GM12878 (cell line): ENCODE measurements around the gene C14orf93. TPM values are rescaled to one million over a fixed set of nuclear protein-coding genes. Genes with fewer than 3 reads are reported as not detected.

Experiments used
- ATAC-seq: fragments of 200-7000 bp; cut with Tn5 transposase; 3 replicates; pipeline ENCODE4 v1.9.1; 2020; ENCODE audit warnings: mild to moderate bottlenecking, moderate library complexity
- BruUV-seq: library from RNA; stranded (reverse); fragments of 400-500 nt; replicated peaks from 2 replicates; lab custom pipeline; 2021; lab: Mats Ljungman, UMichigan
- CTCF ChIA-PET: fragments of 300-600 bp; sonication (Branson Sonifier 250); formaldehyde crosslinking; extraction: SDS; loops from one replicate; lab custom pipeline; 2021; ENCODE audit warnings: inconsistent platforms; lab: Yijun Ruan, JAX
- POLR2A ChIA-PET: fragments of 350-600 bp; formaldehyde crosslinking; extraction: SDS; loops from one replicate; lab custom pipeline; 2021; ENCODE audit warnings: inconsistent platforms; lab: Charles Lee
- RAD21 ChIA-PET: fragments of 300-600 bp; sonication (Branson Sonifier 250); formaldehyde crosslinking; loops from one replicate; lab custom pipeline; 2023; ENCODE audit warnings: antibody characterized with exemption; ENCODE audit not compliant: unreplicated experiment; lab: Charles Lee
- SMC1A ChIA-PET: fragments of 300-600 bp; sonication (Branson Sonifier 250); formaldehyde crosslinking; loops from one replicate; lab custom pipeline; 2023; ENCODE audit not compliant: unreplicated experiment, uncharacterized antibody; lab: Charles Lee
- DNase-seq: peaks from one replicate; pipeline ENCODE4 v3.0.0-alpha.2; 2011; ENCODE audit warnings: low read depth, low spot score
- FAIRE-seq: peaks from 3 replicates; lab custom pipeline; 2011; peaks lifted over from hg19 to GRCh38; lab: Jason Lieb, UNC
- H2AFZ ChIP-seq: 2 replicates; pipeline ENCODE4 v1.6.0; 2011; ENCODE audit warnings: low read depth, low read length, control low read depth; ENCODE audit not compliant: control insufficient read depth
- H3K27ac ChIP-seq: 2 replicates; pipeline ENCODE4 v1.5.1; 2011; ENCODE audit warnings: control low read depth; ENCODE audit not compliant: control insufficient read depth, insufficient read depth
- H3K27me3 ChIP-seq, 2 experiments: replicated peaks in 1 of 2; 2 replicates each; pipeline versions ENCODE4 v1.6.0 to v1.6.1; 2011; ENCODE audit warnings: low read length in 1 of 2; ENCODE audit not compliant: control insufficient read depth in 2 of 2, insufficient read depth in 2 of 2
- H3K36me3 ChIP-seq, 2 experiments: 2 replicates each; pipeline ENCODE4 v1.5.1; 2011; ENCODE audit warnings: low read length in 1 of 2; ENCODE audit not compliant: control insufficient read depth in 2 of 2, insufficient read depth in 2 of 2
- H3K4me1 ChIP-seq: 2 replicates; pipeline ENCODE4 v1.6.1; 2011; ENCODE audit warnings: mild to moderate bottlenecking, low read length, moderate library complexity, mixed read lengths; ENCODE audit not compliant: control insufficient read depth, insufficient read depth
- H3K4me2 ChIP-seq: 2 replicates; pipeline ENCODE4 v1.6.0; 2011; ENCODE audit warnings: control low read depth; ENCODE audit not compliant: control insufficient read depth, insufficient read depth
- H3K4me3 ChIP-seq: fragments of 200-600 bp; sonication (generic); 2 replicates; pipeline ENCODE4 v1.5.1; 2016
- H3K79me2 ChIP-seq: 2 replicates; pipeline ENCODE4 v1.6.0; 2011; ENCODE audit warnings: low read length; ENCODE audit not compliant: control insufficient read depth, insufficient read depth
- H3K9ac ChIP-seq: 2 replicates; pipeline ENCODE4 v1.8.0; 2011; ENCODE audit warnings: low read length, control low read depth, mixed read lengths; ENCODE audit not compliant: control insufficient read depth, insufficient read depth
- H3K9me3 ChIP-seq: replicated peaks from 3 replicates; pipeline ENCODE4 v1.5.1; 2011; ENCODE audit warnings: mild to moderate bottlenecking, low read length; ENCODE audit not compliant: control insufficient read depth, insufficient read depth
- H4K20me1 ChIP-seq: 2 replicates; pipeline ENCODE4 v1.6.0; 2011; ENCODE audit not compliant: control insufficient read depth, insufficient read depth
- BMI1 ChIP-seq: fragments of 450-650 bp; IDR thresholded peaks from 2 replicates; pipeline ENCODE4 v1.6.1; 2016; ENCODE audit warnings: mild to moderate bottlenecking, moderate library complexity, borderline replicate concordance
- CBFB ChIP-seq: IDR thresholded peaks from 2 replicates; pipeline ENCODE4 v1.6.1; 2016; ENCODE audit warnings: antibody characterized with exemption, low read depth
- CREB1 ChIP-seq: IDR thresholded peaks from 2 replicates; pipeline ENCODE4 v1.6.1; 2012; ENCODE audit warnings: low read depth, mild to moderate bottlenecking, inconsistent platforms
- E2F4 ChIP-seq: IDR thresholded peaks from 2 replicates; pipeline ENCODE4 v1.6.1; 2012; ENCODE audit warnings: low read depth, low read length, improper control_type of control experiment
- EGR1 ChIP-seq, 2 experiments: IDR thresholded peaks; 1 replicate in 1 of 2; 2 replicates in 1 of 2; pipeline ENCODE4 v1.6.1; 2011 to 2012; ENCODE audit warnings: low read depth in 2 of 2, low read length in 2 of 2, borderline replicate concordance in 1 of 2, mild to moderate bottlenecking in 1 of 2, moderate library complexity in 1 of 2
- GATAD2B ChIP-seq: fragments of 450-650 bp; conservative IDR thresholded peaks from 2 replicates; pipeline ENCODE4 v1.6.1; 2017; ENCODE audit warnings: low read depth, mild to moderate bottlenecking, moderate library complexity
- KLF5 ChIP-seq: fragments of 450-650 bp; IDR thresholded peaks from 2 replicates; pipeline ENCODE4 v1.6.1; 2014; ENCODE audit warnings: mild to moderate bottlenecking; ENCODE audit not compliant: partially characterized antibody
- MLLT1 ChIP-seq: fragments of 450-650 bp; IDR thresholded peaks from 2 replicates; pipeline ENCODE4 v1.6.1; 2016; ENCODE audit warnings: mild to moderate bottlenecking
- NR2F1 ChIP-seq: fragments of 450-650 bp; conservative IDR thresholded peaks from 2 replicates; pipeline ENCODE4 v1.6.1; 2017; ENCODE audit warnings: mild to moderate bottlenecking
- PRDM15 ChIP-seq: fragments of 450-650 bp; formaldehyde crosslinking; IDR thresholded peaks from 2 replicates; pipeline ENCODE4 v1.4.0; 2020; ENCODE audit warnings: mild to moderate bottlenecking, moderate library complexity
- RAD51 ChIP-seq: fragments of 450-650 bp; IDR thresholded peaks from 2 replicates; pipeline ENCODE4 v1.6.1; 2016; ENCODE audit warnings: moderate library complexity, mild to moderate bottlenecking, inconsistent platforms
- SMARCA5 ChIP-seq: fragments of 450-650 bp; IDR thresholded peaks from 2 replicates; pipeline ENCODE4 v1.6.1; 2017; ENCODE audit warnings: mild to moderate bottlenecking
- SMC3 ChIP-seq: IDR thresholded peaks from 2 replicates; pipeline ENCODE4 v1.6.1; 2011; ENCODE audit warnings: low read length, improper control_type of control experiment, borderline replicate concordance
- SUPT20H ChIP-seq: IDR thresholded peaks from 2 replicates; pipeline ENCODE4 v1.6.1; 2011; ENCODE audit warnings: low read depth, mild to moderate bottlenecking, low read length, moderate library complexity, borderline replicate concordance; ENCODE audit not compliant: control insufficient read depth
- TAF1 ChIP-seq: IDR thresholded peaks from 2 replicates; pipeline ENCODE4 v1.6.1; 2011; ENCODE audit warnings: mild to moderate bottlenecking, low read depth, low read length, borderline replicate concordance
- YBX1 ChIP-seq: fragments of 450-650 bp; IDR thresholded peaks from 2 replicates; pipeline ENCODE4 v1.6.1; 2016; ENCODE audit warnings: antibody characterized with exemption
- WGBS: methylation state at CpG from one replicate; pipeline ENCODE4 v1.1.6; 2016; ENCODE audit warnings: low lambda C conversion rate; ENCODE audit not compliant: insufficient replicate concordance, insufficient coverage; ENCODE audit errors: missing lambda C conversion rate; 5-methylcytosine and 5-hydroxymethylcytosine counted together
- in situ Hi-C: fragments of 300-500 bp; cut with MboI; formaldehyde crosslinking; loops from 9 replicates; pipeline ENCODE4 v1.14.3; 2018; ENCODE audit warnings: mixed read lengths
- intact Hi-C: fragments of 100-400 bp; cut with micrococcal nuclease; formaldehyde crosslinking; loops from one replicate; pipeline ENCODE4 v1.14.2; 2022; ENCODE audit not compliant: unreplicated experiment
- polyA plus RNA-seq, 11 experiments: library from polyadenylated mRNA; depleted of rRNA in 4 of 11; unstranded in 6 of 11; stranded (reverse) in 5 of 11; fragments of >200 nt; fragmentation: Nextera tagmentation in 4 of 11; fragmentation: Illumina TruSeq in 1 of 11; extraction: Ambion mirVana in 4 of 11; extraction: Trizol in 1 of 11; gene quantifications; 1 replicate in 1 of 11; 2 replicates in 10 of 11; pipeline versions ENCODE4 v1.2.1 to v1.2.3, GENCODE V29; 2011 to 2016; ENCODE audit warnings: inconsistent platforms in 2 of 11, missing spikeins in 2 of 11, low read depth in 1 of 11
- total RNA-seq, 4 experiments: library from RNA; depleted of rRNA in 3 of 4; stranded (reverse); fragments of >200 nt in 3 of 4; fragmentation: Illumina TruSeq in 1 of 4; extraction: Trizol in 1 of 4; gene quantifications; 2 replicates each; pipeline versions ENCODE4 v1.2.1 to v1.2.3, GENCODE V29; 2013 to 2021

The C14orf93 gene
- total and polyA plus RNA-seq, 10 of the 15 experiments (the other 5 are each of a cell fraction or from before 2014, with no cell fraction given): 1.8 to 13.9 (median 10.2) TPM

- no peak for TF ChIP-seq PRDM15 (CRISPR knock-in tag)
- no peak for TF ChIP-seq YBX1
- TF ChIP-seq TAF1: no peak
- TF ChIP-seq GATAD2B: no peak
Observed at GRCh38 chr14:22972313-22972930, 37.5 kb downstream of the C14orf93 start (continued).

- no peak overlapping the region for H3K4me2 ChIP-seq
- FAIRE-seq (no peak), ATAC-seq (no peak), DNase-seq (no peak)
- intact Hi-C loops: loop anchor here (5.0 kb wide), 1 partner anchor 86 kb away; the partner anchor contains the start of gene CDH24
- RAD21 ChIA-PET: interaction anchor here (3.1 to 8.8 kb wide), 4 partner anchors 15 to 87 kb away, joined by 16 to 110 read pairs (median 18); partner anchors contain the start of genes CDH24 and PRMT5
- 7% methylated on average over 1 of the region's 1 CpG for WGBS
- H4K20me1 ChIP-seq: no peaks in the 10 kb centered on the region
- CTCF ChIA-PET: interaction anchor here (0.6 to 13.2 kb wide), 12 partner anchors 8 to 100 kb away, joined by 3 to 370 read pairs (median 19); partner anchors contain the start of genes AJUBA, HAUS4 and PRMT5
- no peak overlapping the region for H3K9ac ChIP-seq
- BruUV-seq: no TSS peak
- in situ Hi-C loops: no loop called here
- no peak overlapping the region for H3K4me3 ChIP-seq
- POLR2A ChIA-PET: interaction anchor here (0.6 to 1.1 kb wide), 4 partner anchors 10 to 113 kb away, joined by 3 to 6 read pairs (median 5); no protein-coding TSS in a partner anchor
- SMC1A ChIA-PET: interaction anchor here (1.0 to 3.2 kb wide), 7 partner anchors 8 to 124 kb away, joined by 3 to 62 read pairs (median 5); partner anchors contain the start of gene C14orf119
- no peak overlapping the region for H2AFZ ChIP-seq
- H3K79me2 ChIP-seq: no peaks in the 10 kb centered on the region
- H3K36me3 ChIP-seq: no peaks in the 10 kb centered on the region
- no peak overlapping the region for H3K27ac ChIP-seq
- no peaks in the 10 kb centered on the region for H3K27me3 ChIP-seq
- no peaks in the 10 kb centered on the region for H3K4me1 ChIP-seq
- H3K9me3 ChIP-seq: no peaks in the 10 kb centered on the region
- TF ChIP-seq MLLT1 (no peak), E2F4 (no peak), KLF5 (no peak), CBFB (no peak), TAF1 (no peak), CREB1 (no peak), BMI1 (no peak), RAD51 (no peak), EGR1 (IDR thresholded peaks at IDR 0.05; ENCODE audit: borderline replicate concordance in 1 of 2, low read depth in 2 of 2, low read length in 2 of 2) (no peak), SUPT20H (no peak), NR2F1 (no peak), SMARCA5 (no peak), SMC3 (no peak)
Observed at GRCh38 chr14:22971152-22971551, 38.8 kb downstream of the C14orf93 start.
